G401 (cell line): ENCODE measurements around the gene LPGAT1. TPM values are rescaled to one million over a fixed set of nuclear protein-coding genes. Genes with fewer than 3 reads are reported as not detected.

ENCODE experiments used
- DNase-seq: peaks from one replicate; pipeline ENCODE4 v3.0.0-alpha.2; 2015; ENCODE audit warnings: low spot score
- in situ Hi-C: cut with HindIII; loops from 2 replicates; pipeline ENCODE4 v1.10.0; 2016; ENCODE audit warnings: low sequenced_read_pairs, mixed read lengths
- total RNA-seq: library from RNA; depleted of rRNA; stranded (reverse); fragments of >200 nt; shearing (Covaris generic); gene quantifications from 2 replicates; pipeline ENCODE4 v1.2.3, GENCODE V29; 2014

LPGAT1 gene
- total RNA-seq, 1 experiment from 2014 or later = 19.3 TPM

DNA sequence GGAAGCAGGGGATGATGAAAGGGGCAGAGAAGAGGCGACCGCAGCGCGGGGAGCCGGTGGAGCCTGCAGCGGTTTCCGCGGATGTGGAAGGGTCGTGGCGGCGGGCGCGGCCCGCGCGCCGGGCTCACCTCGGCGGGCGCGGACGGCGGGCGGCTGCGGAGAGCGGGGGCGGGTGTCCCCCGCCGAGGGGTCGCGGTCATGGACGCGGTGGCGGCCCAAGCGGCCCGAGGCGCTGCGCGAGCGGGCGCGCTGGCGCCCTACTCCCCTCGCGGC, 572 bp downstream of the LPGAT1 start:
- in situ Hi-C loops = no loop called here
- DNase-seq = no peak

DNA sequence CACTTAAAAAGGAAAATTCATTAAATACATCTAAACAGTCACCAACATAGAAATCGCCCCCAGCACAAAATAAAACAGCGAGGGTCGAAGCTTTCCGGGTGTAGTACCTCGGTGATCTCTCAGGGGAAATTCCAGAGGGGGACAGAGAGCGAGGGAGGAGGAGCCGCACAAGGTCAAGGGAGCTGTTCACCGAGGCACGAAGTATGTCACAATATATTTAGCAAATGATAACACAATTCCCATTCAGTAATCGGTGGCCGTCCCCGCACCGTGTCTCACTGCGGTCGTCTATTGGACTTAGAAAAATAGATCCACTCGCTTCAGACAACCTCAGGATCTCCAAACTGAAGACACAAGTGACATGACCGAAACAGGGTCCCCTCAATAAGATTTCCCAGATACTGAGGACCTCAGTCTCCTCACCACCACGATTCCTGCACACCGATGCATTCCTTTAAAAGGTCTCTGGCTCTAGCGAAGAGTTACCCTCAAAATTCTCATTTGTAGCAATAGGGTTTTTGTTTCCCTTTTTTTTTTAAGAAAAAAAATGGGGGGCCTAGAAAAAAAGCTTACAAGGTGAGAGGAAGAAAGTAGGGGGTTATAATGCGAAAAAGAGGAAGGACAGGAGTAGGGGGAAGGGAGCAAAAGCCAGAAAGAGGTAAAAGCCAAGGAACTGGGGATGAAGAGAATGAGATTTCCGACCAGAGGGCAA, 1.1 kb downstream of the LPGAT1 start:
- peak; percentile 60 for DNase-seq
- in situ Hi-C loops = no loop called here

DNA sequence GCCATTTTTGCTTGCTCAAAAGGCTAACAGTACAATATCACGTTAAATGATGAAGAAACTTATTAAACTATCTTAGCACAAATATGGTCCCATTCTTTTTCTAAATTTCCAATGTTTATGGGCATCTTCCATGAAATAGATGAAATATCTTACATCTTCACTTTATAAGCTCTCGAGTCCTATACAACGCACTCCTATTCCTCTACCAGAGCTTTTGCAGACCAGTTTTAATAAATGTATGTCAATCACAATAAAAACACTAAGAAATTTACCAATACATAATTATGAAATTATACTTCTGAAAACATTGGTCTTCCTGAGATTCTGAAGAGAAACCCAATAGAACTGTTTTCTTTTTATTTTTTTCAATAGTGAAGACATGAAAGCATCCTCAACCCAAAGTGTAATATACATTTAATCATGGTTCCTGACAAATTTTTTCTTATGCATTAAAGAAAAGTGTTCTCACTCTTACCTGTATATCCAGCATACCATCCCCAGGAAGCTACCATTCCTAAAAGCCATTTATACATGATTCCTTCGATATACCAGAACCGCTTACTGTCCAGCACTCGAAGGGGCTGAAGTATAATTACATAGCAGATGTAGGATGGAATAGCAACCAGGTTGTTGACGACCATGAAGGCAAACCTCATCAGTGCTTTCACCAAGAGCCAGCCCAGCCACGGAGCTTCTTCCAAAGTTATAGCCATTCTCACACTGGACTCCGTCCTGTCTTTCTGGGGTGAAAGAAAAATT, 1.8 kb downstream of the LPGAT1 start:
- in situ Hi-C loops = no loop called here
- DNase-seq = peak; percentile 47

DNA sequence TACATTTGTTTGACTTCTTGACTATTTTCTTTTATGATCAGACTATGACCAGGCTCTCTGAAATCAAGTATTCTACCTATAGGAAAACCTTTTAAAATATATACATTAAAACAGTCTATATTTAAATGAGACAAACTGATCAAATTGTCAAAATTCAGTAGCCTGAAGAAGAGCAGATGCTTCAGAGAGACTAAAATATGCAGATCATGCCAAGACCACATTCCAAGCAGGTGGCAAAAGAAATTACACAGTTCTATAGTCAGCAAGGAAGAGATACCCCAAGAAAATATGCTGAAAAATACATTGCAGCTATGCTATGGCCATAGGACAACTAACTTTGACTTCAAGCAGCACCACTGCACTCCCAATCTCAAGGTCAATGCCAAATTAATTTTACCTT, 3.5 kb downstream of the LPGAT1 start:
- in situ Hi-C loops = no loop called here

DNA sequence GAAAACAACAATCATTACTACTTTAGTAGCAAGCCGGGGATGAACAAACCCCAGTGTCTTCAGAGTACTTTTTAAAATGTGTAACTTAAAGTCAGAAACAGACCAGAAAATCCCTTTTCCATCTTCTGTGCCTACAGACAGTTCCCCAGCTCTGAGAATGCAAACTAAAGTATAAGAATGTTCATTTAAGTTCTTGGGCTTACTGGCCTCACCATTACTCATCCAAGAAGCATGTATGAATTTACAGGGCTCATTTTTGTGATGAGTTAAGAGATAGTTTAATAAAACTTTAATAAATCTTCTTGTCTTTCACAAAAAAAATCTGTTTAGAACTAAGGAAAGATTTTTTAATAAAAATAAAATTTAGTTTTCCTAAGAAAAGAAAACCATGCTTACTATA, 4.6 kb downstream of the LPGAT1 start:
- in situ Hi-C loops = no loop called here

More for the DNA sequence above, 3.5 kb downstream of the LPGAT1 start:
- peak; percentile 28 for DNase-seq

DNA sequence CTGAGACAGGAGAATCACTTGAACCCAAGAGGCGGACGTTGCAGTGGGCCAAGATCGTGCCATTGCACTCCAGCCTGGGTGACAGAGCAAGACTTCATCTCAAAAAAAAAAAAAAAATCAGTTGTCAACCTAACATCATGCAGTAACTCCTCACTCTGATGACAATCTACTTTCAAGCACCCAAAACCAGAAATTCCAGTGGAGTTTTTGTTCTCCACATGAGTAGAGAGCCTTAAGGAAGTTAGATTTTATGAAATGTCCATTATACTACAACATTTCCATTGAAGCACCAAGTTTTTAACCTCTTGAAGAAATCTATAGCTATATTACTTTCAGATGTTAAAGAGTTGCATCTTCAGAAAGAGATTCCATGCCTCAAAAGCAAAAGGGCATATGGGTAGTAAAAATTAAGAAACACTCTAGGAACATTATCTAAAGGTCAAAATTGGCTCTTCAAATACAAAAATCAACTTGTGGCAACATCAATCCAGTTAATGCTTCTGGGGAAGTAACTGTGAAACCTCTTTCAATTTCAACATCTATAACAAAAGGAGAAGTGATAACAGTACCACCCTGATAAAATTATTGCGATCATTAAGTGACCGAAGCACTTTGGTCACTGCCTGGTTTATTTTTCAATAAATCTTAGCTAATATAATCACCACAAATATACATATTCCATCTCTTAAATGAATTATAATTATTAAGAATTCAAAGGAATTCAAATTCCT, 7.7 kb downstream of the LPGAT1 start:
- in situ Hi-C loops = no loop called here
- no peak for DNase-seq

More for the DNA sequence above, 4.6 kb downstream of the LPGAT1 start:
- DNase-seq = no peak

DNA sequence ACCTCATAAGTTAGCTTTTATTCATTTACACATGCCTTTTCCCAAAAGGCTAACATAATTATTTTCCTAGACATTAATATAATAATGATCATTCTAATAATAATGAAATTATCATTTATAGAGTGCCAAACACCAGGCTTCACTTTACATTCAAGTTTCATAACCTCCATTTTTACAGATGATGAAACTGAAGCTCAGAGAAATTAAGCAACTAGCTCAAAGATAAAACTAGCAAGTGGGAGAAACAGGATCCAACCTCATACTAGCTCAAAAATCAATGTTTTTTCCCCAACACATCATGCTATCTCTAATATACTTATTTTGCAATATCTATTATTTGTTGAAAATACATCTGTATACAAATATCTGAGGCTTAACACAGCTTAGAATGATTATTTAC, 14.0 kb downstream of the LPGAT1 start:
- in situ Hi-C loops = no loop called here
- no peak for DNase-seq

DNA sequence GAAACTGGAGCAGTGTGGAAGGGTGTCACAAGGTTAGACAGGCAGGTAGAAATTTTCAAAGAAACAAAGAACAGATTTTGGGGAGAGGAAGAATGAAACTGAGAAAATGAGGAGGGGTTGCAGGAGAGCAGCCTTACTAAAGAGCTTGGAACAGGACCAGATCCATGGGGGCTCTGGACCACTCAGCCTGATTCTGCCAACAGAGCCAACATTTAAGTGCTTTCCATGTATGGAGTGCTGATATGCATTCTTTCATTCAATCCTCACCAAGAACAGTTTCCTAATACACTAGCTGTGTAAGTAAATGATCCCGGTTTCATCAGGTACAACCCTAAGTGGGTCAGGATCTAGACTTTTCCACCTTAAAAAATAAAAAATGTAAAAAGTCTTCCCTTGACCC, 16.2 kb downstream of the LPGAT1 start:
- in situ Hi-C loops = no loop called here
- DNase-seq = no peak

DNA sequence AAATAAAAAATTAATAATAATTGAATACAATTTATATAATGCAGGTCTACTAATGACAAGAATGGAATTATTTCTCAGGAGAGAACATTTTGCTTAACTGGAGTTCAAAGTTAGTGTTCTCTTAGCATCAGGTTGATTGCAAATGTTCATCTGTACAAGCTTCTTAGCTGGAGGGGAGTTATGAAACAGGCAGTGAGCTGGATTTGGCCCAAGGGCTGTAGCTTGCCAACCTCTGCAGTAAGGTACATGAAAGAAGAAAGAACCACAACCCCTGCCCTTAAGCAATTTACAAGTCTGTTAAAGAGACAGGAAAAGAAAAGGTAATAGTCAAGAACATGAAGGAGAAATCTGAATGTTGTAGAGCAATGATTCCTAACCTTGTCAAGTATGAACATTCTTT, 17.0 kb downstream of the LPGAT1 start:
- in situ Hi-C loops = no loop called here
- peak; percentile 80 for DNase-seq

DNA sequence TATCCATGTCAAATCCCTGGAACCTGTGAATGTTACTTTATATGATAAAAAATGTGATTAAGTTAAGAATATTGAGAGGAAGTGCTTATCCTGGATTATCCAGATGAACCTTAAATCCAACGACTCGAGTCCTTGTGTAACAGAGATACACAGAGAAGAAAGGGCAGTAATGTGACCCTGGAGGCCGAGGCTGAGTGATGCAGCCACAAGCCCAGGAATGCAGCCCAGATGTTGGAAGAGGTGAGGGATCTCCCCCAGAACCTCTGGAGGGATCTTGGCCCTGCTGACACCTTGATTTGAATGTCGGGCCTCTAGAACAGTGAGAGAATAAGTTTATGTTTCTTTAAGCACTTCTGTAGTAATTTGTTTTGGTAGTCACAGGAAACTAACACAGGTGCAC, 18.0 kb downstream of the LPGAT1 start:
- no peak for DNase-seq
- in situ Hi-C loops = no loop called here

DNA sequence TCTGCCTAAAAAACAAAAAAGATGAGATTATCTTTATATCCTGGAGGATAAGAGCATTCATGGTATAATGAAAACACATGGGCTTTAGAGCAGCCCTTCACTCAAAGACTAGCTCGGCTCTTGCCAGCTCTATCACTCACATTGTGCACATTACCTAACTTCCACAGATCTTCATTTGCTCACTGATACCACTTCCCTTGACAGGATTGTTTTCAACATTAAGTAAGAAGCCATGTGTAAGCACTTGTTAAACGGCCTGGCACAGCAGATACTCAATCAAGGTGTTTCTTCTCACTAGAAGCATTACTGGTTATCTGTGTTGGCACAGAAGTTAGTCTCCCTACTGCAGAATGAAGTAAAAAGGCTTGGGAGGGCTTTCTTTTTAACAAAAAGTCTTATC, 18.7 kb downstream of the LPGAT1 start:
- in situ Hi-C loops = no loop called here
- no peak for DNase-seq

DNA sequence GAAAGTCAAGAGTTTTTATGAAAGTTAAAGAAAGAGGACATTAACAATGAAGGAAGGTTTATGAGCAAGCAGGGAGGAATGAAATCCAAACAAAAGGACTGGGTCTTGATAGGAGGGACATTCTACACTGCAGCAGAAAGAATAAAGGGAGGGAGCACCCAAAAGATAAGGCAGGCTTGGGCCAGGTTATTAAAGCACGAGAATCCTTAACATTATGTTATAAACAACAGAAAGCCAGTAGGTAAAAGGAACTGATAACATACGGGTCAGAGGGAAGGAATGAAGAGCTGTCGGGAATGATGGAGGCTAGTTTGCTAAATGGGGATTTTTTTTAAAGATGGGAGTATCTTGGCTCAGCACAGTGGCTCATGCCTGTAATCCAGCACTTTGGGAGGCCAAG, 19.4 kb downstream of the LPGAT1 start:
- no peak for DNase-seq
- in situ Hi-C loops = no loop called here

DNA sequence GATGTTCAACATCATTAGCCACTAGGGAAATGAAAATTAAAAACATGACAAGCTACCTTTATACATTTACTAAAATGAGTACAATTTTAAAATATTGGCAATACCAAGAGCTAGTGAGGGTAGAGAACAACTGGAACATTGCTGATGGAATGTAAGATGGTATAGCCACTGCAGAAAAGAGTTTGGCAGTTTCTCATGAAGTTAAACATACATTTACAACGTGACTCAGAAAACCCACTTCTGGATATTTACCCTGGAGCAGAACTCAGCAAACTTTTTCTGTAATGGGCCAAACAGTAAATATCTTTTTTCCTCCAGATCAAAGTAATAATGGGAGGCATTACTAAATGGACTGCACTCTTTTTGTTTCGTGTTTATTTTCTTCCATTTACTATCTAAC, 22.1 kb downstream of the LPGAT1 start:
- no peak for DNase-seq
- in situ Hi-C loops = no loop called here

DNA sequence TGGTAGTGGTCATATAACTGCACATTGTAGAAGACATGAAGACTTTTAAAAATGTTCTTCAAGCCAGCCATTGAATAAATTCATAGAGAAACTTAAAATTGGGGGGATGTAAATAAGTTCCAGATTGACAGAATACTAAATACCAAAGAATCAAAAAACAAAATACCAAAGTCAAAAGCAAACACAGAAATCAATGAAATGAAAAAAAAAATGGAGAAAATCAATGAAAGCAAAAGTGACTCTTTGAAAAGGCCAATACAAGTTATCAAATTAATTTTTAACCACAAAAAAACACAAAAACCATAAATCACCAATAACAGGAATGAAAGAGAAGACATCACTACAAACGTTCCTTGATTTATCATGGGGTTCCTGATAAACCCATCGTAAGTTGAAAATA, 25.6 kb downstream of the LPGAT1 start:
- DNase-seq = no peak
- in situ Hi-C loops = no loop called here

DNA sequence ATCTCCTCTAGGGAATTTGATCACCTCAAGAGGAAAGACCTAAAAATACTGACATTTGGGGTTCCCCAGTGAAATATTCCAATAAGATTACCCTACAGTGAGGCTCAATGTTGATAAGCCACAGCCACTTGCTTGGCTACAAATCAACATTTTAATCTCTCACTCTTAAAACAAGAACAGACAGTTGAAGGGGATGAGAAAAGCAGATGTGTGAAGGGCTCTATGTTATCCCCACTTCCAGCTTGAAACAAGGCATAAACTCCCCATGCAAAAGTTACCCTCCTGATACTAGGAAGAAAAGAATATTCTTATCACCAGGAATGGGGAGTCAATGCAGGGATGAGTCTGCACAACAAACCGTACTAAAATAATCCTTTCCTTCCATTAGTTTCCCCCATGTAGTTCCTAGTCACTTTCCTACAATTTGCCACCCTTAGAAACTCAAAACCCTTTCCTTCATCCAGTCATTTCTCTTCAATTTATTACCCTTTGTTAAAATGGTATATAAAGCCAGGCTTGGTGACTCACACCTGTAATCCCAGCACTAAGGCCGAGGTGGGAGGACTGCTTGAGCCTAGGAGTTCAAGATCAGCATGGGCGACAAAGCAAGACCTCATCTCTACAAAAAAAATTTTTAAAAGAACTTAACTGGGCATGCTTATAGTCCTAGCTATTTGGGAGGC, 29.5 kb downstream of the LPGAT1 start:
- in situ Hi-C loops = no loop called here
- DNase-seq = no peak

DNA sequence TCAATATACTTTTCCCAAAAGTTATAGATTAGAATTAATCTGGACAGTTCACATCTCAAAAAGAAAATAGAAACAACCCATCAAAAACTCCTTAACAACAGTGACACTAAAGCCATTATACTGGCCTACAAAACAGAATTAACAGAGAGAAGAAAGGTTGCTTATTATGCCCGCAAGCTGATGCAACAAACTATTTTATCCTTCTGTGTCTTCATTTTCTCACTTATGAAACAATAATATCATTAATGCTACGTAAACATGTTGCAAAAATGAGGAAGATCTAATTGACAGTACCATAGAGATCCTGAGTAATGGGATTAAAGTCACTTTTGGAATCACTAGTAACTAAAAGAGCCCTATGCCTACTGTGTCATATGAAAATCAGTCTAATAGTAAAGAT, 32.6 kb downstream of the LPGAT1 start:
- DNase-seq = no peak
- in situ Hi-C loops = no loop called here

DNA sequence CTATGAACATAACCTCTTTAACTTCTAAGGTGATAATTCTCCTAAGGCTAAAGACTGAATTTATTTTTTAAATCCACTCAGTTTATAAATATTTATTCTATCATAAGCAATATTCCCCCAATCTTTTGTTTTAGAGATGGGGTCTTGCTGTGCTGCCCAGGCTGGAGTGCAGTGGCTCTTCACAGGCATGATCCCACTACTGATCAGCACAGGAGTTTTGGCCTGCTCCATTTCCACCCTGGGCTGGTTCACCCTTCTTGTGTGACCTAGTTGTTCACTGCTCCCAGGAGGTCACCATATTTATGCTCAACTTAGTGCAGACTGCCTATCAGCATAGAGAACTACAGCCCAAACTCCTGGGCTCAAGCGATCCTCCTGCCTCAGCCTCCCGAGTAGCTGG, 38.6 kb downstream of the LPGAT1 start:
- no peak for DNase-seq
- in situ Hi-C loops = no loop called here

DNA sequence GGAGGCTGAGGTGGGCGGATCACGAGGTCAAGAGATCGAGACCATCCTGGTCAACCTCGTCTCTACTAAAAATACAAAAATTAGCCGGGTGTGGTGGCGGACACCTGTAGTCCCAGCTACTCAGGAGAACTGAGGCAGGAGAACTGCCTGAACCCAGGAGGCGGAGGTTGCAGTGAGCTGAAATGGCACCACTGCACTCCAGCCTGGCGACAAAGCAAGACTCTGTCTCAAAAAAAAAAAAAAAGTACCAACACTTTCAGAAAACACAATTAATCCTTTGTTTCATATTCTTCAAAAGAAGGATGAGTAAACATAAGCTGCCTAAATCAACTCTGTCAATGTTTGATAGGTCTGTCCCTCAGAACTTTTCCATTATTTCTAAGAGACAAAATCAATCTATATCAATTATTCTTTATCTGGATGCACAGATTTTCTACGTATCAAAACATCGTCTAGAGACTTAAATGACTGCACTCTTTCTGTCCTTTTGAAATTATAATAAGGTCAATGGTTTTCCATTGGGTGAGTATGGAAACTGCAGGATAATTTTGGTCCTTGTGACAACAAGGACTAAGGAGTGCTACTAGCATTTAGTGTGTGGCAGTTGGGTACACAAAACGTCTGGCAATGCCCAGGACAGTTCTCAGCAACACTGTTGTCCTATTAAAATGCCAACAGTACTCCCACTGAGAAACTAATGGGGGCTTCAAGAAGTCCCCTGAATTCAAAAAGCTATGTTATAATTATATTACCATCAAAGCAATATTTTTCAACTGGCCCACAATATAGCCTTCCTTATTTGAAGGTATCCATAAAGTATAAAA, 40.7 kb downstream of the LPGAT1 start:
- DNase-seq = no peak
- in situ Hi-C loops = no loop called here

DNA sequence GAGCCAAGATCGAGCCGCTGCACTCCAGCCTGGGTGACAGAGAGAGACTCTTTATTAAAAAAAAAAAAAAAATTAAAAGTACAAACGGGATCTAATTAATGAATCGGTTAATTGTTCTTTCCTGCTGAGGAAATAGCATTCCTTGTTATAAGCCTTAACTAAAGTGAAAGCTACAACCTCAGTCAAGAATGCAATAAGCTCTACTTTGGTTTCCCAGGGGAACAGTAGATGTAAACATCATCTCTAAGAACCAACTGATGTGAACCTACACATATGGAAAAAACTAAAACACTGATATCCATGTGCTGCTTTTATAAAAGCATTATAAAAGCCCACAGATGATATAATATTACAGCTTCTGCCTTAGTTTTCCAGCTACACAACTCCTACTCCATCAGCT, 41.9 kb downstream of the LPGAT1 start:
- in situ Hi-C loops = no loop called here
- no peak for DNase-seq
